Fibroblast of skin of scalp (primary cell): Measurements from ENCODE around the gene SLC47A1.
"Not testable (repeated sequence)": the region's sequence is repeated elsewhere in the genome, so short reads cannot be mapped to it uniquely, and the experiment has no call there.

Experiments
- DNase-seq: peaks from one replicate; pipeline ENCODE4 v3.0.0-alpha.2; 2013

Gene SLC47A1

DNA sequence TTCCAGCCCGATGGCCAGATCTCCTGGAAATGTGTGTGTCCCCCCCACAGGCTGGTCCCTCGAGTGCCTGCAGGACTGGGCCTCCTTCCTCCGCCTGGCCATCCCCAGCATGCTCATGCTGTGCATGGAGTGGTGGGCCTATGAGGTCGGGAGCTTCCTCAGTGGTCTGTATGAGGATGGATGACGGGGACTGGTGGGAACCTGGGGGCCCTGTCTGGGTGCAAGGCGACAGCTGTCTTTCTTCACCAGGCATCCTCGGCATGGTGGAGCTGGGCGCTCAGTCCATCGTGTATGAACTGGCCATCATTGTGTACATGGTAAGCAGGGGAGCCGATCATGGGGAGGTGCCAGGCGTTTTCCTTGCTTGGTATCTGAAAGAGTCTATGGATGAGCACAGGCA, 22.1 kb downstream of the SLC47A1 start:
- no peak for DNase-seq

DNA sequence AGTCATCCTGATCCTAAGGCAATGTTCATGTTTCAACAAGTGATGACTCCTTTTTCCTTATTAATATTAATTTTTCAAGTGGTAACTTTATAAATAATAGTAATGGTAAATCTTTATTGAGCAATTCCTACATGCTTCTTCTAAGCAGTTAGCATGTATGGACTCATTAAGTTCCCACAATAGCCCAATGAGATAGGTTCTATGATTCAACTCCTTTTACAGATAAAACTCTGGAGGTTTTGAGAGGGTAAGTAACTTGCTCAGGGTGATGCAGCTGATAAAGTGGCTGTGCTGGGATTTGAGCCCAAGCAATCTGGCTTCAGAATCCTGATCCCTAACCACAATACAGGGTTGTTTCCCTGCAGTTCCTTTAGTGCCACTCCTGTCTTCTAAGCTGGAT, 25.3 kb downstream of the SLC47A1 start:
- no peak for DNase-seq

DNA sequence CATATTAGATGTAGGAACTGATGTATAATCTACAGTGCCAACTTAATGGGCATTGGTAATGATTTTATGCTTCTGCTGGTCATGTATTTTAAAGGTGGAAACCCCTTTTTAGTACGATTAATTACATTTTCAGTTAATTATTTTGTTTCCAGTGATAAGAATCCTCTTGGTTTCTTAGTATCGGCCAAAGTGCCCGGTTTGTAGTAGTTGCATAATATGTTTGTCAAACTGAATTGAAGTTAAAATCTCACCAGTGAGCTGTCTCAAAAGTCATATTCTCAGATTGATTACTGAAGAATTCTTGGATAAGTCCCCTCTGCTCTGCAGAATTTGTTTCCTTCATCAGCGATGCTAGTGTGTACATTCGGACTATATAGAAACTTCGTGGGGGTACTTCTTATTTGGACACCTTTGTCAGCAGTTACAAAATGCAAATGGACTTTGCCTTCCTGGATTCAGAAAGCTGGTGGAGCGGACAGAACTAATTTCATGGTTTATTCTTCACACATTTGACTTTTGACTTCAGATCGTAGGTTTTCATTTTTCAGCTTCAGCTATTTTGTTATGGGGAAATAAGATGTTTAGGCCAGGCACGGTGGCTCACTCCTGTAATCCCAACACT, 28.2 kb downstream of the SLC47A1 start:
- DNase-seq, result no peak

DNA sequence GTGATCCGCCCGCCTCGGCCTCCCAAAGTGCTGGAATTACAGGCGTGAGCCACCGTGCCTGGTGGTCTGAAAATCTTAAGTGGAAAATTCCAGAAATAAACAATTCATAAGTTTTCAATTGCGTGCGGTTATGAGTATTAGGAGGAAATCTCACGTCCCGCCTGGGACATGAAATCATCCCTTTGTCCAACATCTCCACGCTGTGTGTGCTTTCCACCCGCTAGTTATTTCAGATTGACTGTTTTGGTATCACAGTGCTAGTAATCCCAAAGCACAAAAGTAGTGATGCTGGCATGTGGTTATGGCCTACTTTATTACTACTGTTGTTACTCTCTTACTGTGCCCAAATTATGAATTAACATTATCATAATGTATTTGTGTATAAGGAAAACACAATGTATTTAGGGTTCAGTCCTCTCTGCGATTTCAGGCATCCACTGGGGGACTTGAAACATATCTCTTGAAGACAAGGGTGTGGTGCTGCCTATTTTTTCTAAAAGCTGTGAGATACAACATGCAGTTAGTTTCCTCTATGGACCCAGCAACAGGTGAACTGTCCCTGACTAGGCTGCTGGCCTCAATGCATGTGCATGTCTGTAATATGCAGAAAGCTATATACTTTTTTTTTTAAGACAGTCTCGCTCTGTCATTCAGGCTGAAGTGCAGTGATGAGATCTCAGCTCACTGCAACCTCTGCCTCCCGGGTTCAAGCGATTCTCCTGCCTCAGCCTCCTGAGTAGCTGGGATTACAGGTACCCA, 32.3 kb downstream of the SLC47A1 start:
- DNase-seq, result no peak

DNA sequence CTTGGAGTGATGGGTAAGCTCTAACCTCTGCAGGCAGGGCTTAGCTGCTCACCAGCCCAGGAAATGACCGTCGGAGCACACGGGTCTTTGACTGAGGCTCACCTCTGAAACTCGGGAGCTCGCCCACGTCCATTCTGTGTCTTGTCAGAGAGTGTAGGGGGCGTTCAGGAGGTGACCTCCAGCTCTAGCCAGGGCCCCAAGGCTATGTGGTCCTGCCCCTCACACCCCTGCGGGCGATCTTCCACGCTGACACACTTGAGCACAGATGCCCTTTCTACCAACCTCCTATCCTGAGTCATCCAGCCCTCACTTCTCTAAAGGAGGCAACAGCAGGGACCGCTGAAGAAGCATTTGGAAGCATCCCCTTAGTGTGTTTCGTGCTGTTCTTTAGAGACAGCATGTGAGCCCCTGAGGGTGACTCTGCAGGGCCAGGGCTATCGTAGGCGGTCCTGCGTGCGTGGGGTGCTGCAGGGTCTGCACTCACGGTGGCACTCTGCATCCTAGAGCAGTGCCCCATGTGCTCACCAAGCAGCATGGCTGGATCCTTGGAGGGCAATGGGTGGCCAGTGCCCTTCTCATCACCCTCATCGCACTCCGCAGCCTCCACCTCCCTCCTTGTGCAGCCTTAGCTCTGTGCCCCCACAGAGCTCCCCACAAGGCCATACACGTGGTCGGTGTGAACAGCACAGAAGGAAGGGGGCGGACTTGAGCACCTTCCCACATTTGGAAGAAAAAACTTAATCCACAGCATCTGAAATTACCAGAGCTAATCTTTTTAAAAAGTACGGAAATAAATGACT, 33.8 kb downstream of the SLC47A1 start:
- DNase-seq, result no peak

DNA sequence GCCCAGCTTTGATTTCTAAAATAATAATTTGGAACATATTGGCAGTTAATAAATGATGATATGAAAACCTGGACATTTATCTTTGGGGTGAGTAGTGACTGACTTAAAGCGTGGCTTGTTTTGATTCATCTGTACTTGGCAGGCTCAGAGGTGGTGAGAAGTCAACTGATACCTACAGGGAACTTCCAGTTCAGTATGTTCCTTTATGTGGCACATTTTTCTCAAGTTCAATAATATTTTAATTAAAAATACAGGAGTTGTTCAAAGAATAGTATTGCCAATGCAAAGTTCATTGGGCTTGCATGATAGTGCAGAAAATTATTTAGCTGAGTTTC, 34.3 kb downstream of the SLC47A1 start:
- no peak for DNase-seq

DNA sequence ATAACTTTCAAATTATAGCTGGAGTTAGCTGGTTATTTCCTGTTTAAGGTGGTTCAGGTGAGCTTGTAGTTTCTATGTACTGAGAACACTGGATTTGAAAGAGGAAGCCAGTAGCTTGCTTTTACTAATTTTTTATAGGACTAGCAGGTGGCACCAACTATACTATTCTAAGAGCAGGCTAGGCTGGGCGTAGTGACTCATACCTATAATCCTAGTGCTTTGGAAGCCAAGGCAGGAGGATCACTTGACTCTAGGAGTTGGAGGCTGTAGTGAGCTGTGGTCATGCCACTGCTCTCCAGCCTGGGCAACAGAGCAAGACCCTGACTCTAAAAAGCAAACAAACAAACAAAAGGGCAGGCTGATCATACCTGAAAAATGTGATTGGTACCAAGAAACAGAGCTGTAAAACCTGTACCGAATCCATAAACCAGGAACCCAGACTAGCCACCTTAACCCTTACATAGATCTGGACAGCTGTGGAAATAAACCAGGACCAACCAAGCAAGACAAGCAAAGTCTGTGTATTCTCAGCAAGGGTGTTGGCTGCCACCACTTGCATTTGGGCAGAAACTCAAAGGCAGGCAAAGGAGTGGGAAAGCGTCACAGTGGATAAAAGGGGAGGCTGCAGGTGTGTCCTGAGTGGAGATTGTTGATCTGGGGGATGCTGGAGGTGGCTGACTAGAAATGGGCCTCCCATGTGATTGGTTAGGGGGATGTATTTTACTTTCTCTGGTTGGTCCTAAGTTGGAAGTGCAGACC, 36.3 kb downstream of the SLC47A1 start:
- no peak for DNase-seq

DNA sequence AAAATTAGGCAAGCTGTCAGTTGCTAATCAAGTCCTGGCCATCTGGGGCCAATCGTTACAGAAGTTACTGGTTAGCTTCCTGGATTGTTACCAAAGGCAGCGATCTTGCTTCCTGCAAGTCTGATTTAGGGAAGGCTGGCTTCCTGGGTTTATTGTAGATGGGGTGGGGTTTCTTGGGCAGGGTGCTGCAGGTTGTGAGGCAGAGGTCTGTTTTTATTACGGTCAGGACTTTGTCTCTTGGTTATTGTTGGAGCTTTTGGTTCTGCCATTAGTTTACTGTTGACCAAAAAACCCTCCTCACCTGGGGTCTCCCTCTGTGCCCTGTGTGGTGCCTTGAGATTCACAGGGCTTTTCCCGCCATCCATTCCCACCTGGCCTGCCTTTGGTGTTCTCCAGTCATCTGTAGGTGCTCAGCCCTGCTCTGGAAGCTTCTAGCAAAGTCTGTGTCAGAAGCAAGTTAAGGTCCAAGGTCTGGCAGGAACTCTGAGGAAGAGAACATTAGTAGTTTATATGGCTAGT, 36.9 kb downstream of the SLC47A1 start:
- DNase-seq, result no peak

DNA sequence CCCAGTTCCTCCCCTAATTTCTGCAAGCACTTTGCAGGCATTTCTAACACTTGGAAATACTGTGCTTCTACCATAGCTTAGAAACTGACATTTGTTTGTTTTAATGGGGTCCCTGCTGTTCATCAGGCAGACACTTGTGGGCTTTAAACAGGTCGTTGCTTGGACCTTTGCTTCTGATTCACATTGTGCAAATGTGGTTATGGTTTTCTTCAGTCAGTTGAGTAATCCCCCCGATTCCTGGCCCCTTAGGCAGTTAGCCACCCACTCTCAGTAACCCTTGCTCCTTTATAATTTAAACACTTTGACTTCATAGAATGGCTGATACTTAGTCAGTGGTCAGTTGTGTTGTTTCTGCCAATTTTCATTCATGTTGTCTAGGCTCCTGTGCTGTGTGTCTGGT, 39.4 kb downstream of the SLC47A1 start:
- no peak for DNase-seq

DNA sequence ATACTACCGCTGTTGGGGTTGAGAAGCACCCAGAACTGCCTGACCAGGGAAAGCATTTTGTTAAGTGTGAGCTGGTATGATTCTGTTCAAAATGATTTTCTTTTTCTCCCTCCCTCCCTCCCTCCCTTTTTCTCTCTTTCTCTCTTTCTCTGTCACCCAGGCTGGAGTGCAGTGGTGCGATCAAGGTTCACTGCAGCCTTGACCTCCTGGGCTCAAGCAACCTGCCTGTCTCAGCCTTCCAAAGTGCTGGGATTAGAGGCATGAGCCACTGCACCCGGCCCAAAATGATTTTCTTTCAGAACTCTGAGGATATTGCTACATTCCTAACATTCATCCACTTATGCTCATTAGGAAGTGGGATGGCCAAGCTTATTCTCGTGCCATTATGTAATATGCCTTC, 41.3 kb downstream of the SLC47A1 start:
- no peak for DNase-seq

DNA sequence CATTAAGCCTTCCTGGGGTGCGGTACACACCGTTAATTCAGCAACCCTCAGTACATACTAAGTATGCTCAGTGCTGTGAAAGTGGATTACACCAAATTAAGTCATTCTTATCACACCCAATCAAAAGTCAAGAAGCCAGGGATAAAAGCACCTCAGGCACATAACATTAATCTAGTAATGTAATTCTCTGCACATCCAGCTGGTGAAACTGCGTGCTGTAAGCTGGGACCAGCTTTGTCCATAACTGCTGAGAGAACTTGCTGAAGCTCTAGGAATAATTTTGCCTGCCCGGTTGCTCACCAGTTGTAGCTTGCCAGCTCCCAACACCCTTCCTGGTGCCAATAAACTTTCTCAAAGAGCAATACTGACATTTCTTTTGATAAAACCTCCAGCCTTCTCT, 44.9 kb downstream of the SLC47A1 start:
- peak; percentile 4 for DNase-seq

DNA sequence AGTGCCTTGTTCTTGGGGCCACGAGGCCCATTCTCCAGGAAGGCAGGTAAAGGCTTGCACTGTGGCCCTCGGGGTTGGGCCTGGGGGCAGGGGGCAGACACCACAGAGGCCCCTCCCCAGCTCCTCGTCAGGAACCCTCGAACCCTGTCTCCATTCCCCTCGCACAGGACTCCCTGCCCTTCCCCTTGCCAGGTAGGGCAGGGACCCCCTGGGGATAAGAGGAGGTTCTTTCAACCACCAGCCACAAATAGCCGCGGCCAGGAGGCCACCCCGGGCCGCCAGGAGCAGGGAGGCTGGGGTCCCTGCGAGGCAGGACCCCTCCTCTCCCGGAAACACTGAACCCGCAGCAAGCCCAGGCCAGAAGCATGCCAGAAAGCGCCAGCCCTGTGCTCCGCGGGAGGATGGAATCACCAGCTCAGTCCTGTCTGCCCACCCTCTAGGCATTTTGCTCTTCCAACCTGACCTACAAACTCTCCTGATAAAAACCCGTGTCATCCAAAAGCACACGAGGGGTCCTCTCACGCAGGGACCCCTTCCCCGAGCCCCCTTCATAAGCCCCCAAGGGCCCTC, 45.6 kb downstream of the SLC47A1 start:
- DNase-seq, result no peak

DNA sequence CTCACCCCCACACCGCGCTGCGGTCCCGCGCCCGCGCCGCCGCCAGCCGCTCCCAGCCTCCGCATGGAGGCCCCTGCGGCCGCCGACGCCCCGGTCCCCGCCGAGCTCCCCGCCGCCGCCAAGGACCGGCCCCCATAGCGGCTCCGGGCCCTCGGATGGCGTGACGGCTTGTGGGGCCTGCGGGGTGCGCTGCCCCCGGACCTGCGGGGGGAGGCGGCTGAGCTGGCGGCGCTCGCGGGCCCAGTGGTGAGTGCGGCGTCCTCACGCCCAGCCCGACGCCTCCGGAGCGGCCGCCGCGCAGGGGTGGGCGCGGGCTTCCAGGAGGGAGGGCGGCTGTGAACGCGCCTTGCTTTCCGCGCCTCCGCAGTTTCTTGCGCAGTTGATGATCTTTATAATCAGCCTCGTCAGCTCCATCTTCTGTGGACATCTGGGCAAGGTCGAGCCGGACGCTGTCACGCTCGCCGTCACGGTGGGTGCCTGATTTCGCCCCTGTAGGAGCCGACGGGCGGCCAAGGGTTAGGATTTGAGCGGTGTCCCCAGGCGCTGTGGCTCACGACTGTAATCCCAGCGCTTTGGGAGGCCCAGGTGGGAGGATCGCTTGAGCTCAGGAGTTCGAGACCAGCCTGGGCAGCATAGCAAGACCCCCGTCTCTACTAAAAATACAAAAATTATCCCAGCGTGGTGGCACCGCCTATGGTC, 46.4 kb downstream of the SLC47A1 start:
- peak; percentile 1 for DNase-seq

DNA sequence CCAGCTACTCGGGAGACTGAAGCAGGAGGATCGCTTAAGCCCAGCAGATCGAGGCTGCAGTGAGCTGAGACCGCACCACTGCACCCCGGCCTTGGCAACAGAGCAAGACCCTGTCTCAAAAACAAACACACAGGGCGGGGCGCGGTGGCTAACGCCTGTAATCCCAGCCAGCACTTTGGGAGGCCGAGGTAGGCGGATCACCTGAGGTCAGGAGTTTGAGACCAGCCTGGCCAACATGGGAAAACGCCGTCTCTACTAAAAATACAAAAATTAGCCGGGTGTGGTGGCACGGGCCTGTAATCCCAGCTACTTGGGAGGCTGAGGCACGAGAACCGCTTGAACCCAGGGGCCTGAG, 46.9 kb downstream of the SLC47A1 start:
- not testable (repeated sequence) for DNase-seq

DNA sequence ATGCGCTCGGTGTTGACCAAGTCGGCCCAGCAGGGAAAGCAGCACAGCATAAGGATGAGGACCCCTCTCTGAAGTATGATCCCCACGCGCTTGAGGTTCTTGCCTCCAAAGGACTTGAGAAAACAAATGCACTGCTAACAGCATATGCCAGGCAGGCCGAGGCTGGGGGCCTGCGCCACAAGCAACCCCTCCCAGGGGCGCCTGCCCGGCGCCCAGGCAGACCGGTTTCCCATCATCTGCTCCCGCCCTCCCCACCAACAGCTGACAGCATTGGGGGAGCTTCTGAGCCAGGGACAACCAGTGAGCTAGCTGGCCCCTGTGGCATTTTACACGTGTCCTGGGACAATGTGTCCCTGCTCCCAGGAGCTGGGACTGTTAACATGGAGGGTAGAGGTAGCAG, 48.5 kb downstream of the SLC47A1 start:
- DNase-seq, result not testable (repeated sequence)

DNA sequence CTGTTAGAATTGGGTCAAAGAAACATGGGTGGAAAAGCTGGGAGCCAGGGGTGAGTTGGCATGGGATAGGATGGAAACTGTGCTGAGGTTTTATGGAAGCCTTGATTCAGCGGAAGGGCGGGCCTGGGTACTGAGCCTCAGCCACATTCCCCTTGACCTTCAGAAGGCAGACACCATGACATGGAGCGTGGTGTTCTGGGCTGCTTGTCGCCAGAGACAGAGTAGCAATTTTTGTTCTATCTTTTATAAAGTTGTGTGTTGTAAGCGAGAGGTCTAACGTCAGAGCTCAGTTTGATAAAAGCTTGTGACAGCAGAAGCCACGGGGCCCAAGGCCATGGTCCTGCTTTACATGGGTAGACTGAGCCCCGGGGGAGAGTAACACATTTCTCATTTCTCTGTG, 50.2 kb downstream of the SLC47A1 start:
- DNase-seq, result no peak

DNA sequence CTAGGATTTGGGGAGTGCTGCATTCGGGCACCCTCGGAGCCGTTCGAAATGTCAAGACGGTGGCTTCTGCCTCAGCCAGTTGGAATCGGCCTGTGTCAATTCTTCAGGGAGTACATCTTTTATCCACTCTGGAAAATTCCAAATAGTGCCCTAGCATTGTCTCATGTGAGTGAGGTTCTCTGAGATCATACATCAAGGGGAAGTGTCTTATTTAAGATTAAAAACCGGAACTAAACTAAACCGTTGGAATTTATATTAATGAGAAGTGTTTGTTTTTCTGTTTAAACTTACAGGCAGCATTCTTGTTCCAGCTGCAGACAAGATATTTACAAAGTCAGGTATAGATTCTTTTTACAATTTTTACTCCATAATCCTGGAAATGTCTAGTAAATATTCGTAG, 56.8 kb downstream of the SLC47A1 start:
- no peak for DNase-seq

DNA sequence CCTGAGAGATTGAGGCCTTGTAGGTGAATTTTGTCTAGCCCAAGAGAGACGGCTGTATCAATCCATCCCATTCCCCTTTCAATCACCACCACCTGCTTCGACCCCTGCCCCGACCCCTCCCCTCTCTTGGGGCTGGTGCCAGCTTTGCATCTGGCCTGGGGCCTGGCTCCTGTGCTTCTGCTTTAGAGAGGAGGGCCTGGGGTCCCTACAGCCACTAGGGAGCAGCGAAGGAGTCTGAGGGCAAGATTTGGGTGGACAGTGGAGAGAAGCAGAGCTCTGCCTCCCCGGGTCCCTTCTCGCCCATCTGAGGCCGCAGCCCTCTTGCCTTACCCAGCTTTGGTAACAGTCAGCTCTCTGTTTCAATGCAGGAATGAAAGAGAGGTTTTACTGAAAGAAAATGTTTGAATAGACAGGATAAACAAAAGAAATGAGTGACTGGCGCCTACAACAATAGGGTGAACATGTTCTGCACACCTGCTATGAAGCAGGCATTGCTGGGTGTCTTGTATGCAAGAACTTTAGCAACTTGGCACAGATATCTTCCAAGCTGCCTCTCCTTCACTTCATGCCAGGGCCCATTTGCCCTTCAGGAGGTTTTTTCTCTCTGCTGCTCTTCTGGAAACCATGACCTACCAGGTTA, 57.4 kb downstream of the SLC47A1 start:
- no peak for DNase-seq

DNA sequence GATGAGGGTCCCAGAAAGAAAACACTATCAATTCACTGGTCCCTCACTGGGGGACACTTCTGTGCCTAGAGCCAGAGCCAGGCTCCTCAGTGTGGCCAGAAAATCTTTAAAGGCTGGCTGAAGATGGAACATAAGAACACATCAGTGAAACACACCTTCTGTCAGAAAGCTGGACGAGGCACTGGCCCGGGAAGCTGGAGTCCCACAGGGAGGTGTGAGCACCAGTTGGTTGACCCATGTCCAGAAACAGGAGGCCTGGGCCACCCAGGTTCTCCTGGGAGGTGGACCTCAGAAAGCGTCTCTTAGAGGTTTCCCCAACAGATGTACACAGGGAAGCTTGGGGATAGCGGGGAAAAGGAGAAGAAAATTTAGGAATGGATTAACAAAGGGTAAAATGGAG, 58.7 kb downstream of the SLC47A1 start:
- DNase-seq, result no peak

DNA sequence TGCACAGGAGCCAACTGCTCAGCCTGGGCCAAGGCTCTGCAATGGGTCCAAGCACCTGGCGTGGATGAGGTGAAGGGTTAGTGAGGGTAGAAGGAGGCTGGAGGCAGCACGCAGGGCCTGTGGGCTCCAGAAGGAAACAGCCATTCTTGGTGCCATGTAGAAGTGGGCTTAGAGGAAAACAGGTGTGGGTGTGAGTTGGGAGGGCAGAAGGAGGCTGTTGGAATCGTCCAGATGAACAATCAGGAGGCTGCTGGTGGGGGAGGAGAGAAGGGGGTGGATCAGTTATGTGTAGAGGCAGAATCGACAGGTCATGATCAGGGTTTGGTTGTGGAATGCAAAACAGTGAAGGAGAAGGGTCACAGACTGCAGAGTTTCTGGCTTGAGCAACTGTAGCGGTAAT, 63.2 kb downstream of the SLC47A1 start:
- DNase-seq, result no peak

DNA sequence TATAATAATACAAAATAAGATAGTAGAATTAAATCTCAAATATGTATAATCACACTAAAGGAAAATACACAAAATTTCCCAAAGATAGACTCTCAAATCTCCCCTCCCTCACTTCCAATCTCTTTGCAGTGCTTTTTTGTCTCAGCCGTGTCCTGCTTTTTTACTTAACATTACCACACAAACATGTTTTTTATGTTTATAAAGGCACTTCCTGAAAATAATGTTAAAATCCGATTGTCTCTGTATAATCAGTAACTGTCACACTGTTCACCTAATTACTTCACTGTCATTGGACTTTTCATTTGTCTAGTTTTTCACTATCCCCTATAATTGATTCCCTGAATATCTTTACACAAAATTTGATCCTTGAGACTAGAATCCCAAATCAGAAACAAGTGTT, 76.7 kb downstream of the SLC47A1 start:
- DNase-seq, result no peak
